Large intestine (tissue), 12 donors: Measurements from ENCODE around the gene GRK7. TPM values are rescaled to one million over a fixed set of nuclear protein-coding genes. Genes with fewer than 3 reads are reported as not detected.

Experiments used
- DNase-seq, 2 donors: peaks; one replicate each; pipeline versions ENCODE4 v3.0.0 to v3.0.0-alpha.2; 2013
- H3K27ac ChIP-seq: one replicate; pipeline ENCODE4 v1.5.1; 2013; ENCODE audit warnings: low read length
- H3K27me3 ChIP-seq: 2 replicates; pipeline ENCODE4 v1.6.1; 2013; ENCODE audit warnings: low read length; ENCODE audit not compliant: control insufficient read depth, insufficient read depth
- H3K36me3 ChIP-seq: 2 replicates; pipeline ENCODE4 v1.6.1; 2013; ENCODE audit warnings: low read length; ENCODE audit not compliant: control insufficient read depth, insufficient read depth
- H3K4me1 ChIP-seq: one replicate; pipeline ENCODE4 v1.6.1; 2013; ENCODE audit warnings: low read length; ENCODE audit not compliant: control insufficient read depth, insufficient read depth
- H3K4me3 ChIP-seq: one replicate; pipeline ENCODE4 v1.5.1; 2013; ENCODE audit warnings: low read length
- H3K9me3 ChIP-seq: one replicate; pipeline ENCODE4 v1.6.1; 2013; ENCODE audit warnings: mild to moderate bottlenecking, low read depth, low read length, moderate library complexity; ENCODE audit not compliant: control insufficient read depth
- WGBS: methylation state at CpG from one replicate; pipeline ENCODE4 v1.1.5; 2013; ENCODE audit warnings: low lambda C conversion rate; ENCODE audit not compliant: insufficient coverage; 5-methylcytosine and 5-hydroxymethylcytosine counted together
- long read RNA-seq, 11 donors: transcript quantifications; one replicate each; lab custom pipeline, GENCODE V29; 2026
- polyA plus RNA-seq: library from polyadenylated mRNA; unstranded; fragments of 120-200 nt; gene quantifications from one replicate; pipeline ENCODE4 v1.2.1, GENCODE V29; 2013

GRK7 gene
- polyA plus RNA-seq: not detected
- long read RNA-seq, donor 1: 0 reads
- long read RNA-seq, donor 2: 0 reads
- long read RNA-seq, donor 3: 0 reads
- long read RNA-seq, donor 4: 0 reads
- long read RNA-seq, donor 5: 0 reads
- long read RNA-seq, donor 6: 0 reads
- long read RNA-seq, donor 7: 0 reads
- long read RNA-seq, donor 8: 0 reads
- long read RNA-seq, donor 9: 0 reads
- long read RNA-seq, donor 10: 0 reads
- long read RNA-seq, donor 11: 0 reads

GRCh38 chr3:141763088-141763750, at the start of gene GRK7:
Gene GRK7 (plus strand): TSS chr3:141763408. CDS start chr3:141778285, 14,877 bp downstream.
- no peaks in the 10 kb centered on the region for H3K27me3 ChIP-seq
- H3K4me3 ChIP-seq: no peak within 1 kb of the TSS
- no peaks in the 10 kb centered on the region for H3K4me1 ChIP-seq
- no CpG with 5 or more reads among the region's 9 CpGs for WGBS
- H3K27ac ChIP-seq: no peak within 1 kb of the TSS
- no peak for DNase-seq
- H3K9me3 ChIP-seq: no peaks in the 10 kb centered on the region
- H3K36me3 ChIP-seq: no peaks in the 10 kb centered on the region

- DNase-seq: no peak
- Histone ChIP-seq H3K4me1 (no peaks in the 10 kb centered on the region), H3K9me3 (no peaks in the 10 kb centered on the region), H3K27me3 (no peaks in the 10 kb centered on the region), H3K4me3 (no peak overlapping the region), H3K27ac (no peak overlapping the region), H3K36me3 (no peaks in the 10 kb centered on the region)
- 100% methylated on average over 1 of the region's 1 CpG for WGBS
Measured at GRCh38 chr3:141714671-141715070, 48.5 kb upstream of the GRK7 start.

GRCh38 chr3:141722081-141722480, 41.1 kb upstream of the GRK7 start:
- Histone ChIP-seq H3K36me3 (no peaks in the 10 kb centered on the region), H3K27ac (no peak overlapping the region), H3K4me3 (no peak overlapping the region), H3K4me1 (no peaks in the 10 kb centered on the region), H3K27me3 (no peaks in the 10 kb centered on the region), H3K9me3 (no peaks in the 10 kb centered on the region)
- no peak for DNase-seq
- 90% methylated on average over 2 of the region's 2 CpGs for WGBS

GRCh38 chr3:141722648-141723047, 40.6 kb upstream of the GRK7 start:
- no peak overlapping the region for H3K4me3 ChIP-seq
- H3K27me3 ChIP-seq: no peaks in the 10 kb centered on the region
- no peaks in the 10 kb centered on the region for H3K36me3 ChIP-seq
- H3K9me3 ChIP-seq: no peaks in the 10 kb centered on the region
- H3K4me1 ChIP-seq: no peaks in the 10 kb centered on the region
- DNase-seq: no peak
- H3K27ac ChIP-seq: no peak overlapping the region
- 80% methylated on average over 1 of the region's 2 CpGs for WGBS

GRCh38 chr3:141723255-141723654, 40.0 kb upstream of the GRK7 start:
- H3K4me3 ChIP-seq: no peak overlapping the region
- no peak overlapping the region for H3K27ac ChIP-seq
- no peaks in the 10 kb centered on the region for H3K9me3 ChIP-seq
- no peaks in the 10 kb centered on the region for H3K27me3 ChIP-seq
- H3K36me3 ChIP-seq: no peaks in the 10 kb centered on the region
- H3K4me1 ChIP-seq: no peaks in the 10 kb centered on the region
- no peak for DNase-seq

- H3K27ac ChIP-seq: no peak overlapping the region
- no peaks in the 10 kb centered on the region for H3K9me3 ChIP-seq
Measured at GRCh38 chr3:141724186-141724585, 39.0 kb upstream of the GRK7 start.

GRCh38 chr3:141725036-141725435, 38.2 kb upstream of the GRK7 start:
- H3K4me3 ChIP-seq: no peak overlapping the region
- no CpG with 5 or more reads among the region's 4 CpGs for WGBS
- no peaks in the 10 kb centered on the region for H3K9me3 ChIP-seq
- no peaks in the 10 kb centered on the region for H3K36me3 ChIP-seq
- DNase-seq: no peak
- peaks cover 4% of the 10 kb centered on the region for H3K4me1 ChIP-seq
- no peaks in the 10 kb centered on the region for H3K27me3 ChIP-seq
- no peak overlapping the region for H3K27ac ChIP-seq

More at GRCh38 chr3:141724186-141724585, 39.0 kb upstream of the GRK7 start:
- no CpG with 5 or more reads among the region's 1 CpG for WGBS
- H3K4me1 ChIP-seq: peaks cover 4% of the 10 kb centered on the region
- H3K27me3 ChIP-seq: no peaks in the 10 kb centered on the region
- DNase-seq: no peak
- no peak overlapping the region for H3K4me3 ChIP-seq
- H3K36me3 ChIP-seq: no peaks in the 10 kb centered on the region

- 60% methylated on average over 1 of the region's 1 CpG for WGBS
- no peak overlapping the region for H3K27ac ChIP-seq
- DNase-seq: no peak
- H3K9me3 ChIP-seq: no peaks in the 10 kb centered on the region
- no peaks in the 10 kb centered on the region for H3K27me3 ChIP-seq
- peaks cover 4% of the 10 kb centered on the region for H3K4me1 ChIP-seq
- no peaks in the 10 kb centered on the region for H3K36me3 ChIP-seq
- no peak overlapping the region for H3K4me3 ChIP-seq
Measured at GRCh38 chr3:141726483-141726882, 36.7 kb upstream of the GRK7 start.

GRCh38 chr3:141728355-141728892, 34.8 kb upstream of the GRK7 start:
- DNase-seq: peak; percentile 45 to 83

GRCh38 chr3:141729240-141729639, 34.0 kb upstream of the GRK7 start:
- WGBS: 86% methylated on average over 2 of the region's 4 CpGs
- Histone ChIP-seq H3K27ac (no peak overlapping the region), H3K36me3 (no peaks in the 10 kb centered on the region), H3K27me3 (no peaks in the 10 kb centered on the region), H3K4me1 (peaks cover 4% of the 10 kb centered on the region), H3K4me3 (no peak overlapping the region), H3K9me3 (no peaks in the 10 kb centered on the region)
- no peak for DNase-seq

More at GRCh38 chr3:141728355-141728892, 34.8 kb upstream of the GRK7 start:
- H3K4me1 ChIP-seq: peaks cover 4% of the 10 kb centered on the region
- H3K9me3 ChIP-seq: no peaks in the 10 kb centered on the region
- 100% methylated on average over 1 of the region's 5 CpGs for WGBS
- no peaks in the 10 kb centered on the region for H3K36me3 ChIP-seq
- H3K27me3 ChIP-seq: no peaks in the 10 kb centered on the region
- H3K4me3 ChIP-seq: no peak overlapping the region
- H3K27ac ChIP-seq: peak overlapping the region; percentile 34

- DNase-seq: no peak
- H3K36me3 ChIP-seq: no peaks in the 10 kb centered on the region
- H3K4me3 ChIP-seq: no peak overlapping the region
- H3K9me3 ChIP-seq: no peaks in the 10 kb centered on the region
- no peak overlapping the region for H3K27ac ChIP-seq
- H3K27me3 ChIP-seq: no peaks in the 10 kb centered on the region
- peaks cover 5% of the 10 kb centered on the region for H3K4me1 ChIP-seq
Measured at GRCh38 chr3:141735176-141735575, 28.0 kb upstream of the GRK7 start.
